H1 (cell line): ENCODE results near the gene TYMS. TPM values are rescaled to one million over a fixed set of nuclear protein-coding genes. Genes with fewer than 3 reads are reported as not detected.

ENCODE experiments used
- CTCF ChIA-PET: fragments of 300-600 bp; sonication (Branson Sonifier 250); formaldehyde crosslinking; loops from one replicate; lab custom pipeline; 2021; ENCODE audit not compliant: partially characterized antibody; lab: Charles Lee
- POLR2A ChIA-PET: fragments of 300-600 bp; sonication (Branson Sonifier 250); formaldehyde crosslinking; loops from one replicate; lab custom pipeline; 2021; ENCODE audit warnings: inconsistent platforms; ENCODE audit not compliant: partially characterized antibody; lab: Charles Lee
- DNase-seq, 2 experiments: peaks; one replicate each; pipeline versions ENCODE4 v3.0.0 to v3.0.0-alpha.2; 2010 to 2022; ENCODE audit warnings: low spot score in 2 of 2, low read depth in 1 of 2, mixed read lengths in 1 of 2
- FAIRE-seq: peaks from 2 replicates; lab custom pipeline; 2011; peaks lifted over from hg19 to GRCh38; lab: Jason Lieb, UNC
- H2AFZ ChIP-seq: 2 replicates; pipeline ENCODE4 v1.8.1; 2012; ENCODE audit warnings: low read length, inconsistent platforms
- H2AK5ac ChIP-seq: 2 replicates; pipeline ENCODE4 v1.6.1; 2013; ENCODE audit warnings: low read depth, low read length
- H2BK120ac ChIP-seq: replicated peaks from 2 replicates; pipeline ENCODE3; 2013; ENCODE audit warnings: low read depth, low read length, inconsistent platforms
- H2BK12ac ChIP-seq: 2 replicates; pipeline ENCODE4 v1.6.1; 2013; ENCODE audit warnings: low read depth, low read length
- H2BK15ac ChIP-seq: 2 replicates; pipeline ENCODE4 v1.6.1; 2013; ENCODE audit warnings: low read length
- H2BK20ac ChIP-seq: 2 replicates; pipeline ENCODE4 v1.6.1; 2013; ENCODE audit warnings: low read length
- H2BK5ac ChIP-seq: 2 replicates; pipeline ENCODE4 v1.6.1; 2013; ENCODE audit warnings: low read depth, low read length
- H3K14ac ChIP-seq: 2 replicates; pipeline ENCODE4 v1.6.1; 2013; ENCODE audit warnings: inconsistent platforms; ENCODE audit not compliant: insufficient read length
- H3K18ac ChIP-seq: 2 replicates; pipeline ENCODE4 v1.6.1; 2013; ENCODE audit warnings: low read length; ENCODE audit errors: extremely low read depth
- H3K23ac ChIP-seq: 2 replicates; pipeline ENCODE4 v1.6.1; 2013; ENCODE audit warnings: inconsistent platforms; ENCODE audit not compliant: insufficient read length
- H3K23me2 ChIP-seq: 2 replicates; pipeline ENCODE4 v1.6.1; 2013; ENCODE audit warnings: low read depth, low read length
- H3K27ac ChIP-seq: 2 replicates; pipeline ENCODE4 v1.6.1; 2011; ENCODE audit warnings: low read depth, low read length, inconsistent platforms
- H3K27me3 ChIP-seq, 4 experiments: replicated peaks in 1 of 4; 1 replicate in 1 of 4; 2 replicates in 3 of 4; pipeline versions ENCODE4 v1.6.1 to v1.8.1; 2011 to 2013; ENCODE audit warnings: low read length in 3 of 4, mild to moderate bottlenecking in 3 of 4, inconsistent platforms in 2 of 4, mixed read lengths in 2 of 4, moderate library complexity in 1 of 4; ENCODE audit not compliant: control insufficient read depth in 3 of 4, insufficient read depth in 3 of 4; ENCODE audit errors: extremely low read depth in 1 of 4
- H3K36me3 ChIP-seq, 4 experiments: 2 replicates each; pipeline versions ENCODE4 v1.6.1 to v1.8.1; 2011 to 2013; ENCODE audit warnings: mild to moderate bottlenecking in 4 of 4, low read length in 3 of 4, moderate library complexity in 2 of 4, control low read depth in 1 of 4, inconsistent platforms in 1 of 4; ENCODE audit not compliant: insufficient read depth in 4 of 4, control insufficient read depth in 2 of 4
- H3K4ac ChIP-seq: replicated peaks from 2 replicates; pipeline ENCODE3; 2013; ENCODE audit warnings: low read length, low read depth, mixed read lengths, inconsistent platforms; ENCODE audit not compliant: insufficient read length
- H3K4me1 ChIP-seq, 4 experiments: replicated peaks in 1 of 4; 1 replicate in 1 of 4; 2 replicates in 3 of 4; pipeline versions ENCODE4 v1.6.1 to v1.8.1; 2011 to 2013; ENCODE audit warnings: low read length in 3 of 4, inconsistent platforms in 2 of 4, mixed read lengths in 1 of 4; ENCODE audit not compliant: insufficient read depth in 4 of 4, control insufficient read depth in 3 of 4
- H3K4me2 ChIP-seq, 2 experiments: 2 replicates each; pipeline versions ENCODE4 v1.6.1 to v1.8.1; 2011 to 2013; ENCODE audit warnings: low read depth in 2 of 2, low read length in 2 of 2, control low read depth in 1 of 2, inconsistent platforms in 1 of 2, mild to moderate bottlenecking in 1 of 2; ENCODE audit not compliant: insufficient read depth in 1 of 2
- H3K4me3 ChIP-seq, 4 experiments: fragments of 200-600, 300-600 bp in 1 of 4; sonication (generic), shearing (Covaris generic), sonication (Bioruptor Twin) in 1 of 4; 2 replicates each; pipeline versions ENCODE4 v1.5.1 to v1.8.1; 2011 to 2016; ENCODE audit warnings: low read length in 4 of 4, low read depth in 3 of 4, control low read depth in 2 of 4, inconsistent platforms in 2 of 4, mild to moderate bottlenecking in 2 of 4, mixed read lengths in 1 of 4, moderate library complexity in 1 of 4; ENCODE audit not compliant: insufficient read depth in 2 of 4; ENCODE audit errors: extremely low read depth in 1 of 4
- H3K56ac ChIP-seq: replicated peaks from 2 replicates; pipeline ENCODE3; 2013; ENCODE audit warnings: low read depth, mild to moderate bottlenecking, mixed read lengths, low read length, inconsistent platforms; ENCODE audit not compliant: insufficient read length
- H3K79me1 ChIP-seq: 2 replicates; pipeline ENCODE4 v1.6.1; 2013; ENCODE audit warnings: low read depth, low read length, control low read depth
- H3K79me2 ChIP-seq, 2 experiments: 2 replicates each; pipeline versions ENCODE4 v1.6.1 to v1.8.1; 2012 to 2013; ENCODE audit warnings: low read length in 2 of 2, mild to moderate bottlenecking in 2 of 2, inconsistent platforms in 1 of 2; ENCODE audit not compliant: insufficient read depth in 2 of 2, control insufficient read depth in 1 of 2
- H3K9ac ChIP-seq, 4 experiments: replicated peaks in 1 of 4; 1 replicate in 1 of 4; 2 replicates in 3 of 4; pipeline versions ENCODE4 v1.6.1 to v1.8.1; 2011 to 2013; ENCODE audit warnings: low read depth in 3 of 4, low read length in 3 of 4, control low read depth in 2 of 4, mild to moderate bottlenecking in 2 of 4, moderate library complexity in 2 of 4, inconsistent platforms in 1 of 4; ENCODE audit errors: extremely low read depth in 1 of 4
- H3K9me3 ChIP-seq, 2 experiments: 2 replicates each; pipeline versions ENCODE4 v1.6.1 to v1.8.1; 2012 to 2013; ENCODE audit warnings: mild to moderate bottlenecking in 2 of 2, moderate library complexity in 2 of 2, control low read depth in 1 of 2, inconsistent platforms in 1 of 2, low read depth in 1 of 2, low read length in 1 of 2, mixed read lengths in 1 of 2; ENCODE audit not compliant: insufficient read depth in 2 of 2
- H4K20me1 ChIP-seq, 2 experiments: replicated peaks in 1 of 2; 2 replicates each; pipeline versions ENCODE3 to v1.8.1; 2011 to 2013; ENCODE audit warnings: inconsistent platforms in 2 of 2, low read length in 2 of 2, mild to moderate bottlenecking in 1 of 2; ENCODE audit not compliant: insufficient read depth in 2 of 2, control insufficient read depth in 1 of 2
- H4K5ac ChIP-seq: 2 replicates; pipeline ENCODE4 v1.6.1; 2013; ENCODE audit warnings: low read length, low read depth, mixed read lengths, inconsistent platforms; ENCODE audit not compliant: insufficient read length
- H4K8ac ChIP-seq: 2 replicates; pipeline ENCODE4 v1.8.0; 2013; ENCODE audit warnings: mild to moderate bottlenecking, moderate library complexity, low read length, inconsistent platforms; ENCODE audit not compliant: insufficient read depth; ENCODE audit errors: extremely low read depth
- H4K91ac ChIP-seq: replicated peaks from 2 replicates; pipeline ENCODE3; 2013; ENCODE audit warnings: low read length, mixed read lengths, inconsistent platforms; ENCODE audit not compliant: insufficient read length
- BACH1 ChIP-seq: IDR thresholded peaks from 2 replicates; pipeline ENCODE4 v1.6.1; 2012; ENCODE audit warnings: low read length, improper control_type of control experiment
- CBX8 ChIP-seq: fragments of 300-800, 300-1000 bp; sonication (generic); IDR thresholded peaks from 2 replicates; pipeline ENCODE4 v1.7.1; 2016; ENCODE audit warnings: low read depth, low read length, borderline replicate concordance
- GABPA ChIP-seq: IDR thresholded peaks from 2 replicates; pipeline ENCODE4 v1.6.1; 2011; ENCODE audit warnings: mild to moderate bottlenecking, low read length, moderate library complexity, borderline replicate concordance; ENCODE audit not compliant: insufficient read depth
- HDAC2 ChIP-seq, 2 experiments: fragments of 300-600 bp in 1 of 2; sonication (generic) in 1 of 2; IDR thresholded peaks; 2 replicates each; pipeline ENCODE4 v1.6.1; 2011 to 2012; ENCODE audit warnings: low read depth in 2 of 2, low read length in 2 of 2, mild to moderate bottlenecking in 2 of 2, moderate library complexity in 2 of 2, borderline replicate concordance in 1 of 2, inconsistent platforms in 1 of 2
- KDM5A ChIP-seq: fragments of 200-600 bp; IDR thresholded peaks from 2 replicates; pipeline ENCODE4 v1.7.1; 2012; ENCODE audit warnings: mild to moderate bottlenecking, low read length, inconsistent platforms, mixed read lengths
- YY1 ChIP-seq: IDR thresholded peaks from 2 replicates; pipeline ENCODE4 v1.6.1; 2011; ENCODE audit warnings: low read depth, mild to moderate bottlenecking, low read length
- WGBS, 2 experiments: shearing (Covaris generic) in 1 of 2; methylation state at CpG; one replicate each; pipeline versions ENCODE4 v1.1.6 to v1.1.7; 2013 to 2015; ENCODE audit warnings: low lambda C conversion rate in 2 of 2, mixed read lengths in 2 of 2, inconsistent platforms in 1 of 2, low coverage in 1 of 2, missing lambda C conversion rate in 1 of 2; ENCODE audit not compliant: insufficient replicate concordance in 2 of 2, insufficient coverage in 1 of 2, insufficient read length in 1 of 2; ENCODE audit errors: extremely low coverage in 1 of 2, missing lambda C conversion rate in 1 of 2; 5-methylcytosine and 5-hydroxymethylcytosine counted together
- polyA plus RNA-seq, 7 experiments: library from polyadenylated mRNA; depleted of rRNA in 3 of 7; stranded (reverse) in 5 of 7; unstranded in 2 of 7; fragments of >200 nt in 5 of 7; fragments of 200-250 nt in 2 of 7; gene quantifications; 1 replicate in 5 of 7; 2 replicates in 1 of 7; 4 replicates in 1 of 7; pipeline versions ENCODE4 v1.2.1 to v1.2.3, GENCODE V29; 2011 to 2013; ENCODE audit warnings: missing spikeins in 2 of 7, mixed read lengths in 2 of 7
- total RNA-seq: library from RNA; stranded (reverse); fragmentation: NEBNext Ultra II Directional; extraction: Animal tissue kit (Norgen Biotek cat#: 25700); gene quantifications from 2 replicates; pipeline ENCODE4 v1.2.1, GENCODE V29; 2021
- TF ChIP-seq, protein P1 (sequence below), 3 experiments: IDR thresholded peaks; 1 replicate in 2 of 3; 2 replicates in 1 of 3; pipeline versions ENCODE4 v1.5.1 to v1.6.1; 2011; ENCODE audit warnings: low read length in 3 of 3, mild to moderate bottlenecking in 3 of 3, inconsistent platforms in 2 of 3, low read depth in 1 of 3, moderate library complexity in 1 of 3; ENCODE audit not compliant: insufficient read depth in 1 of 3; ENCODE audit errors: control extremely low read depth in 1 of 3
- TF ChIP-seq, protein P2 (sequence below): IDR thresholded peaks from 2 replicates; pipeline ENCODE4 v1.6.1; 2011; ENCODE audit warnings: low read depth, mild to moderate bottlenecking, low read length; ENCODE audit not compliant: insufficient read depth

Gene TYMS
- total and polyA plus RNA-seq, 2 of the 8 experiments (the other 6 are each of a cell fraction or from before 2014, with no cell fraction given) = 91.9 to 110 TPM

DNA sequence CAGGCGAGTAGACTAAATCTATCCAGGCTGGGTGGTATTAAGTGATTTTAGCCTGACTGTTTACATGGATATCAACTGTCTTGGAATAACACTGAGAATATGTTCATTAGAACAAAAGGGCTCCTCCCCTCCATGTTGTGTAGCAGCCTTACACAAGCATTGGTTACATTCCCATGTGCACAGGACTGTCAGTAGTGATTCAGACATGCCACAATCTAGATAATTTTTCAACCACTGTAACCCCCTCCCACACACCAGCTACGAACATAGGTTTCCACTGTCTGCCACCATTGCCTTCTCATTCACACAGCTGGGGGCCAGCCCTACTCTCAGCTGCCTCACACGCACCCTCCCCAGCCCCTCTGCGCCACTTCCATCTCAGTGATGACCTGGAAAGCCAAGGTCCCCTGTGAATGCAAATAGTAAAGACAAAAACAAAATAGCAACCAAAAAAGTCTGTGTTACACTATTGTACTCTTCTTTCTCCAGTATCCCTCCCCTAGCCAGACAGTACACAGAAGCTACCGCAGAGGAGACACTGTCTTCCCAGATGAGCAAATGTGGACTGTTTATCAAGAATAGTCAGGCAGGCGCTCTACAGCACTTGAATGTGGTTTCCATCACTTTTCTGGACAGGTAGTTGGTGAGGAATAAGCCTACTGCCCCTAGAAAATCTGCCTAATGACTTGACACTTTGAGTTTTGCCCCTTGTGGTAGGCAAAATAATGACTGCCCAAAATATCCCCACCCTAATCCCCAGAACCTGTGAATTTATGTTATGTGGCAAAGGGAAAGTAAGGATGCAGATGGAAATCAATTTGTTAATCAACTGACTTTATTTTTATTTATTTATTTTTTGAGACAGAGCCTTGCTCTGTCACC, 27.9 kb upstream of the TYMS start:
- H3K79me1 ChIP-seq = no peaks in the 10 kb centered on the region
- no peak overlapping the region for H4K91ac ChIP-seq
- no peak overlapping the region for H3K9ac ChIP-seq
- no peak overlapping the region for H2BK120ac ChIP-seq
- H3K56ac ChIP-seq = no peak overlapping the region
- no peak overlapping the region for H3K4me2 ChIP-seq
- H2BK5ac ChIP-seq = 0 out of 2 replicates have a peak overlapping the region, but pooled peaks have one; percentile 8
- WGBS, 2 experiments = 87% methylated on average over 6 of the region's 6 CpGs; no CpG with 5 or more reads in 1 of the 2 experiments
- no peaks in the 10 kb centered on the region for H3K36me3 ChIP-seq
- no peaks in the 10 kb centered on the region; the same call in 1 of the 2 replicates for H3K23me2 ChIP-seq
- H3K27ac ChIP-seq = no peak overlapping the region
- no peak for DNase-seq
- no peaks in the 10 kb centered on the region for H3K27me3 ChIP-seq
- no peak overlapping the region for H3K14ac ChIP-seq
- H2BK15ac ChIP-seq = peak overlapping the region; percentile 67; the same call in 1 of the 2 replicates
- H4K8ac ChIP-seq = no peak overlapping the region
- H2AFZ ChIP-seq = no peak overlapping the region
- ChIA-PET POLR2A (no interaction called here), CTCF (interaction anchor here (0.6 to 6.9 kb wide), 8 partner anchors 8 to 917 kb away, joined by 3 to 63 read pairs (median 3); partner anchors contain the start of gene TYMS)
- H3K18ac ChIP-seq = no peak overlapping the region
- H3K4me3 ChIP-seq = no peak overlapping the region
- no peak overlapping the region for H3K4ac ChIP-seq
- H2BK12ac ChIP-seq = no peak overlapping the region
- no peak overlapping the region for H2AK5ac ChIP-seq
- no peaks in the 10 kb centered on the region for H4K20me1 ChIP-seq
- no peak overlapping the region for H2BK20ac ChIP-seq
- FAIRE-seq = no peak
- no peaks in the 10 kb centered on the region; a peak in 1 of 7 replicates for H3K4me1 ChIP-seq
- H3K23ac ChIP-seq = no peak overlapping the region
- H4K5ac ChIP-seq = no peak overlapping the region
- no peaks in the 10 kb centered on the region for H3K9me3 ChIP-seq
- H3K79me2 ChIP-seq = no peaks in the 10 kb centered on the region
- TF ChIP-seq, protein P1, sequence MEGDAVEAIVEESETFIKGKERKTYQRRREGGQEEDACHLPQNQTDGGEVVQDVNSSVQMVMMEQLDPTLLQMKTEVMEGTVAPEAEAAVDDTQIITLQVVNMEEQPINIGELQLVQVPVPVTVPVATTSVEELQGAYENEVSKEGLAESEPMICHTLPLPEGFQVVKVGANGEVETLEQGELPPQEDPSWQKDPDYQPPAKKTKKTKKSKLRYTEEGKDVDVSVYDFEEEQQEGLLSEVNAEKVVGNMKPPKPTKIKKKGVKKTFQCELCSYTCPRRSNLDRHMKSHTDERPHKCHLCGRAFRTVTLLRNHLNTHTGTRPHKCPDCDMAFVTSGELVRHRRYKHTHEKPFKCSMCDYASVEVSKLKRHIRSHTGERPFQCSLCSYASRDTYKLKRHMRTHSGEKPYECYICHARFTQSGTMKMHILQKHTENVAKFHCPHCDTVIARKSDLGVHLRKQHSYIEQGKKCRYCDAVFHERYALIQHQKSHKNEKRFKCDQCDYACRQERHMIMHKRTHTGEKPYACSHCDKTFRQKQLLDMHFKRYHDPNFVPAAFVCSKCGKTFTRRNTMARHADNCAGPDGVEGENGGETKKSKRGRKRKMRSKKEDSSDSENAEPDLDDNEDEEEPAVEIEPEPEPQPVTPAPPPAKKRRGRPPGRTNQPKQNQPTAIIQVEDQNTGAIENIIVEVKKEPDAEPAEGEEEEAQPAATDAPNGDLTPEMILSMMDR (IDR thresholded peaks at IDR 0.05; ENCODE audit: control extremely low read depth in 1 of 3, insufficient read depth in 1 of 3, low read depth in 1 of 3, low read length in 3 of 3) = peak in 1 of 3 experiments; percentile 39; a peak in 2 of 4 replicates
- TF ChIP-seq GABPA = no peak
- TF ChIP-seq, protein P2, sequence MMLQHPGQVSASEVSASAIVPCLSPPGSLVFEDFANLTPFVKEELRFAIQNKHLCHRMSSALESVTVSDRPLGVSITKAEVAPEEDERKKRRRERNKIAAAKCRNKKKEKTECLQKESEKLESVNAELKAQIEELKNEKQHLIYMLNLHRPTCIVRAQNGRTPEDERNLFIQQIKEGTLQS = no peak
- TF ChIP-seq YY1 = no peak
- TF ChIP-seq KDM5A = no peak
- TF ChIP-seq BACH1 = 0 out of 2 replicates have a peak, but pooled peaks have one; percentile 28
- no peak for TF ChIP-seq CBX8
- no peak for TF ChIP-seq HDAC2 (IDR thresholded peaks at IDR 0.05; ENCODE audit: borderline replicate concordance in 1 of 2, low read depth in 2 of 2, low read length in 2 of 2)
